Measurements from ENCODE around the gene WASHC4. TPM values are rescaled to one million over a fixed set of nuclear protein-coding genes. Genes with fewer than 3 reads are reported as not detected.

The WASHC4 gene
- total and polyA plus RNA-seq, 11 donors = 9.3 to 42.9 (median 23.2) TPM

DNA sequence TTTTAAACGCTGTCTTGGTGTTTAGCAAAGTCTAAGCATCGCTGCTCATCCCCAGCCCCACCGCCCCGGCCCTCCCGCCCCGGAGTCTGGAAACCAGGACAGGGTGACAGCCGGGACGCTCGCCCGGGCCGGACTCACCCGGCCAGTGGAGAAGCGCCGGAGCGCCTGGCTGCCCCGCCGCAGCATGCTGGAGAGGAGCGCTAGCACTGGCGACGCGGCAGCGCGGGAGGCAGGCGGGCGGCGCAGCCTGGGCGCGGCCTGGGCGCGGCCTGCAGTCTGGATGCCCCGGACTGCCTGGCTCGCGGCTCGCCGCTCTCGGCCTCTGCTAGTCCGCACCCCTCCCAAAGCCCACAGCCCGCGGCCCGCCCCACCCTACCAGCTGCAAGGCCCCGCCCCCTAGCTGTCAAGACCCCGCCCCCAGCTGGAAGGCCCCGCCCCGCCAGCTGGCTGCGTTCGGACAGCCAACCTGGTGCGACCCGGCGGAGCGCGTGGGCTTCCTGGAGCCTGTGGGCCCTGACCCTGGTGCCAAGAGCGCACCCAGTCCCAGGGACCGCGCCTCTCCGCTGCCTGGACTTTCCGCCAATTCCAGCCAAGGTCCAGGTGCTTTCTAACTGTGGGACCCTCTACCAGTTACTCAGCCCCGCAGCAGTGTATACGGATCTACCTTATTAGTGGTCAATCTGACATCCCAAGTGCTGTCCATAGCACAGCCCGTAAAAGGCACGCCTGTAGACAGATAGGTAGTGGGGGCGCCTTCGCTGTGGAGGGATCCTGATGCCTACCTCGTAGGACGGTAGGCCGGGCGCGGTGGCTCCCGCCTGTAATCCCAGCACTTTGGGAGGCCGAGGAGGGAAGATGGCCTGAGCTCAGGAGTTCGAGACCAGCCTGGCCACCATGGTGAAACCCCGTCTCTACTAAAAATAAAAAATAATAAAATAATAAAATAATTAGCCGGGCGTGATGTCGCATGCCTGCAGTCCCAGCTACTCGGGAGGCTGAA, 23.0 kb upstream of the WASHC4 start, which contains the start of gene ALDH1L2:
TSS of gene ALDH1L2 (minus strand) at position 208 of the 1,000 bp plus-strand sequence. CDS start at position 186, 22 bp downstream.
- no peaks in the 10 kb centered on the region for H3K36me3 ChIP-seq
- peaks cover 0 to 18% (median 7%) of the 10 kb centered on the region in 12 donors for H3K4me1 ChIP-seq
- H3K9me3 ChIP-seq = no peaks in the 10 kb centered on the region
- DNase-seq = peak; percentile 81 to 91 (median 85)
- H3K4me3 ChIP-seq = peak within 1 kb of the TSS; percentile 37 to 69 (median 59)
- peak within 1 kb of the TSS in 8 of 12 donors; percentile 7 to 70 (median 54) for H3K27ac ChIP-seq
- intact Hi-C loops (cut with DNase I) = no loop called here
- WGBS, 4 donors = 22 to 44% (median 28%) methylated on average over 40 to 75 of the region's 75 CpGs
- TF ChIP-seq POLR2A (IDR thresholded peaks at IDR 0.05) = peak in 1 of 2 donors; percentile 20
- TF ChIP-seq, protein P1, sequence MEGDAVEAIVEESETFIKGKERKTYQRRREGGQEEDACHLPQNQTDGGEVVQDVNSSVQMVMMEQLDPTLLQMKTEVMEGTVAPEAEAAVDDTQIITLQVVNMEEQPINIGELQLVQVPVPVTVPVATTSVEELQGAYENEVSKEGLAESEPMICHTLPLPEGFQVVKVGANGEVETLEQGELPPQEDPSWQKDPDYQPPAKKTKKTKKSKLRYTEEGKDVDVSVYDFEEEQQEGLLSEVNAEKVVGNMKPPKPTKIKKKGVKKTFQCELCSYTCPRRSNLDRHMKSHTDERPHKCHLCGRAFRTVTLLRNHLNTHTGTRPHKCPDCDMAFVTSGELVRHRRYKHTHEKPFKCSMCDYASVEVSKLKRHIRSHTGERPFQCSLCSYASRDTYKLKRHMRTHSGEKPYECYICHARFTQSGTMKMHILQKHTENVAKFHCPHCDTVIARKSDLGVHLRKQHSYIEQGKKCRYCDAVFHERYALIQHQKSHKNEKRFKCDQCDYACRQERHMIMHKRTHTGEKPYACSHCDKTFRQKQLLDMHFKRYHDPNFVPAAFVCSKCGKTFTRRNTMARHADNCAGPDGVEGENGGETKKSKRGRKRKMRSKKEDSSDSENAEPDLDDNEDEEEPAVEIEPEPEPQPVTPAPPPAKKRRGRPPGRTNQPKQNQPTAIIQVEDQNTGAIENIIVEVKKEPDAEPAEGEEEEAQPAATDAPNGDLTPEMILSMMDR (IDR thresholded peaks at IDR 0.05) = peak in 1 of 12 donors; percentile 13
- ATAC-seq = peak; percentile 82 to 99 (median 94)
- H3K27me3 ChIP-seq = peaks cover 0 to 5% (median 0%) of the 10 kb centered on the region in 9 donors

- intact Hi-C loops (cut with DNase I) = no loop called here
- no peak for ATAC-seq
- H3K4me1 ChIP-seq = peaks cover 0 to 18% (median 7%) of the 10 kb centered on the region in 12 donors
- no peak for DNase-seq
- no peaks in the 10 kb centered on the region for H3K9me3 ChIP-seq
- 80 to 86% (median 83%) methylated on average over 6 of the region's 6 CpGs for WGBS, 4 donors
- no peaks in the 10 kb centered on the region for H3K36me3 ChIP-seq
- H3K27ac ChIP-seq = no peak overlapping the region
- H3K27me3 ChIP-seq = peaks cover 0 to 5% (median 0%) of the 10 kb centered on the region in 9 donors
- no peak overlapping the region for H3K4me3 ChIP-seq
- TF ChIP-seq POLR2A (IDR thresholded peaks at IDR 0.05) = no peak
- TF ChIP-seq, protein P1 (IDR thresholded peaks at IDR 0.05) = no peak
Measured at GRCh38 chr12:105085501-105085900, 22.0 kb upstream of the WASHC4 start.

DNA sequence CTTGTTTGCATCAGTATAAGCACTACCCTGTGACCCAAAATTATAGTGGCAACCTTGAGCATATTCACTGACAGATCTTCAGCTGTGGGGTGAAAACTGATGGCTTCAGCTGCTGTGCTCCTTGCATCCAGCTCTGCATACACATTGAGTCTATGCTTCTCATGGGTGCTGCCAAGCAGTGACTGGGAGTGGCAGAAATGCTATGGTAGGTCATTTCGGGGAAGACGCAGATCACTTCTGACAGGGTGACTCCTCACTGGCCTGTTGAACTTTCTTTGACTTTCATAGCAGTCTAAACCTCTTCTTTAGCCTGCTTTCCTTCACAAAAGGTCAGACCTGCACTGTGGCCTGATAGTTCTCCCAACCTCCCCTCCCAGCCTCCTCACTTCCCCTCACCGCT, 17.7 kb upstream of the WASHC4 start:
- intact Hi-C loops (cut with DNase I) = no loop called here

More for the DNA sequence above, 17.7 kb upstream of the WASHC4 start:
- H3K27me3 ChIP-seq = no peaks in the 10 kb centered on the region
- ATAC-seq (no peak), DNase-seq (no peak)
- WGBS, 4 donors = 85 to 95% (median 91%) methylated on average over 3 of the region's 3 CpGs
- peaks cover 0 to 4% (median 2%) of the 10 kb centered on the region in 12 donors for H3K9me3 ChIP-seq
- H3K27ac ChIP-seq = no peak overlapping the region
- peaks cover 0 to under 1% (median 0%) of the 10 kb centered on the region in 12 donors for H3K4me1 ChIP-seq
- H3K4me3 ChIP-seq = no peak overlapping the region
- no peak for TF ChIP-seq POLR2A (IDR thresholded peaks at IDR 0.05)
- TF ChIP-seq, protein P1 (IDR thresholded peaks at IDR 0.05) = no peak
- no peaks in the 10 kb centered on the region for H3K36me3 ChIP-seq
